ENCODE data around the gene SLC6A19. TPM values are rescaled to one million over a fixed set of nuclear protein-coding genes. Genes with fewer than 3 reads are reported as not detected.

SLC6A19 gene
- total and polyA plus RNA-seq, 2 of the 13 experiments (the other 11 are each of a cell fraction or from before 2014, with no cell fraction given): 0.02 TPM; not detected in 1

GRCh38 chr5:1246711-1247431 lies 45.5 kb downstream of the SLC6A19 start (continued):
- TF ChIP-seq SNAI1 (CRISPR knock-in tag; IDR thresholded peaks at IDR 0.05; ENCODE audit: borderline replicate concordance): no peak
- no peak for TF ChIP-seq ZNF660 (CRISPR knock-in tag; IDR thresholded peaks at IDR 0.05; ENCODE audit: borderline replicate concordance, low read depth)
- TF ChIP-seq POGK (CRISPR knock-in tag; conservative IDR thresholded peaks at IDR 0.05): peak; percentile 86
- peak; percentile 93 for TF ChIP-seq SMAD3 (CRISPR knock-in tag; IDR thresholded peaks at IDR 0.05)
- TF ChIP-seq ZNF761 (CRISPR knock-in tag; conservative IDR thresholded peaks at IDR 0.05): no peak
- peak; percentile 57; the same call in 1 of the 2 replicates for TF ChIP-seq ZNF335 (CRISPR knock-in tag; IDR thresholded peaks at IDR 0.05)
- no peak for TF ChIP-seq ETV5 (CRISPR knock-in tag; IDR thresholded peaks at IDR 0.05; ENCODE audit: borderline replicate concordance)
- peak; percentile 79; the same call in 1 of the 2 replicates for TF ChIP-seq MEIS2 (CRISPR knock-in tag; IDR thresholded peaks at IDR 0.05)
- TF ChIP-seq ZBTB7A (CRISPR knock-in tag; IDR thresholded peaks at IDR 0.05): no peak
- TF ChIP-seq ZNF703 (CRISPR knock-in tag; IDR thresholded peaks at IDR 0.05; ENCODE audit: borderline replicate concordance): no peak; the same call in 1 of the 2 replicates
- TF ChIP-seq JUN (CRISPR knock-in tag; IDR thresholded peaks at IDR 0.05): no peak
- peak; percentile 82 for TF ChIP-seq ZNF18 (CRISPR knock-in tag; IDR thresholded peaks at IDR 0.05; ENCODE audit: insufficient replicate concordance)
- peak; percentile 44; the same call in 1 of the 2 replicates for TF ChIP-seq PHF20 (CRISPR knock-in tag; IDR thresholded peaks at IDR 0.05)
- no peak for TF ChIP-seq ZMAT5 (CRISPR knock-in tag; IDR thresholded peaks at IDR 0.05; ENCODE audit: borderline replicate concordance, low read depth)
- TF ChIP-seq FOXK2 (IDR thresholded peaks at IDR 0.05): no peak
- 0 out of 2 replicates have a peak, but pooled peaks have one; percentile 53 for TF ChIP-seq ZSCAN20 (CRISPR knock-in tag; IDR thresholded peaks at IDR 0.05; ENCODE audit: borderline replicate concordance)
- peak; percentile 79; the same call in 1 of the 2 replicates for TF ChIP-seq ZNF333 (CRISPR knock-in tag; IDR thresholded peaks at IDR 0.05; ENCODE audit: borderline replicate concordance)
- TF ChIP-seq EZH2 (conservative IDR thresholded peaks at IDR 0.05; ENCODE audit: low read depth, low read length): 0 out of 2 replicates have a peak, but pooled peaks have one; percentile 54
- no peak for TF ChIP-seq ZNF512 (CRISPR knock-in tag; IDR thresholded peaks at IDR 0.05)
- TF ChIP-seq NKX3-1 (CRISPR knock-in tag; IDR thresholded peaks at IDR 0.05): peak; percentile 91; the same call in 1 of the 2 replicates
- TF ChIP-seq RARA (CRISPR knock-in tag; IDR thresholded peaks at IDR 0.05): peak; percentile 44; the same call in 1 of the 2 replicates
- no peak for TF ChIP-seq MAFF (IDR thresholded peaks at IDR 0.05; ENCODE audit: low read depth, low read length)
- TF ChIP-seq ZKSCAN8 (CRISPR knock-in tag; IDR thresholded peaks at IDR 0.05; ENCODE audit: borderline replicate concordance): no peak
- TF ChIP-seq HOXA7 (CRISPR knock-in tag; IDR thresholded peaks at IDR 0.05): no peak
- peak; percentile 87 for TF ChIP-seq BHLHE40 (IDR thresholded peaks at IDR 0.05; ENCODE audit: low read length)
- peak; percentile 45; the same call in 1 of the 2 replicates for TF ChIP-seq ESRRA (CRISPR knock-in tag; IDR thresholded peaks at IDR 0.05; ENCODE audit: low read depth)

Measured in HepG2 (cell line).